PC-3 (cell line): ENCODE measurements around the gene DIAPH3. TPM values are rescaled to one million over a fixed set of nuclear protein-coding genes. Genes with fewer than 3 reads are reported as not detected.

Experiments used
- ATAC-seq: fragments of 200-7000 bp; cut with Tn5 transposase; 2 replicates; pipeline ENCODE4 v1.9.1; 2020; ENCODE audit warnings: mild to moderate bottlenecking, moderate library complexity
- BruUV-seq: library from RNA; stranded (reverse); fragments of 400-500 nt; replicated peaks from 2 replicates; lab custom pipeline; 2021; lab: Mats Ljungman, UMichigan
- CTCF ChIA-PET: fragments of 300-600 bp; sonication (Branson Sonifier 250); formaldehyde crosslinking; loops from one replicate; lab custom pipeline; 2022; ENCODE audit warnings: antibody characterized with exemption; lab: Charles Lee
- POLR2A ChIA-PET: fragments of 300-600 bp; sonication (Branson Sonifier 250); formaldehyde crosslinking; loops from one replicate; lab custom pipeline; 2022; ENCODE audit warnings: antibody characterized with exemption; ENCODE audit not compliant: unreplicated experiment; lab: Charles Lee
- DNase-seq: peaks from one replicate; pipeline ENCODE4 v3.0.0-alpha.2; 2015
- H2AFZ ChIP-seq: fragments of 300-600 bp; sonication (generic); 2 replicates; pipeline ENCODE4 v1.6.0; 2016; ENCODE audit warnings: antibody characterized with exemption, low read length
- H3F3A ChIP-seq: fragments of 300-600 bp; sonication (generic); one replicate; pipeline ENCODE4 v1.6.0; 2017; ENCODE audit warnings: antibody characterized with exemption, low read length, control low read depth, mild to moderate bottlenecking; ENCODE audit not compliant: unreplicated experiment
- H3K27ac ChIP-seq: fragments of 300-600 bp; sonication (generic); 2 replicates; pipeline ENCODE4 v1.5.1; 2016; ENCODE audit warnings: mild to moderate bottlenecking, low read length
- H3K27me3 ChIP-seq: fragments of 300-600 bp; sonication (generic); 2 replicates; pipeline ENCODE4 v1.6.1; 2016; ENCODE audit warnings: low read length, mixed read lengths
- H3K36me3 ChIP-seq: fragments of 300-600 bp; sonication (generic); 2 replicates; pipeline ENCODE4 v1.6.1; 2016; ENCODE audit warnings: low read depth, mixed run types, low read length, mixed read lengths
- H3K4me1 ChIP-seq: fragments of 300-600 bp; sonication (generic); 2 replicates; pipeline ENCODE4 v1.5.1; 2016; ENCODE audit warnings: low read length; ENCODE audit not compliant: insufficient read depth
- H3K4me2 ChIP-seq: fragments of 300-600 bp; sonication (generic); 2 replicates; pipeline ENCODE4 v1.6.0; 2016; ENCODE audit warnings: low read length
- H3K4me3 ChIP-seq: fragments of 300-600 bp; sonication (generic); 2 replicates; pipeline ENCODE4 v1.5.1; 2016; ENCODE audit warnings: mild to moderate bottlenecking, low read length, mixed read lengths
- H3K79me2 ChIP-seq: fragments of 300-600 bp; sonication (generic); 2 replicates; pipeline ENCODE4 v1.6.1; 2017; ENCODE audit warnings: low read length, mixed read lengths
- H3K9ac ChIP-seq: fragments of 300-600 bp; sonication (generic); 2 replicates; pipeline ENCODE4 v1.6.0; 2016; ENCODE audit warnings: mild to moderate bottlenecking, low read length
- H3K9me2 ChIP-seq: fragments of 300-600 bp; sonication (generic); replicated peaks from 2 replicates; pipeline ENCODE4 v1.6.1; 2016; ENCODE audit warnings: mixed run types, low read length, mixed read lengths
- H3K9me3 ChIP-seq: fragments of 300-600 bp; sonication (generic); 2 replicates; pipeline ENCODE4 v1.6.1; 2016; ENCODE audit warnings: low read length, mixed read lengths
- H4K20me1 ChIP-seq: fragments of 300-600 bp; sonication (generic); 2 replicates; pipeline ENCODE4 v1.6.1; 2016; ENCODE audit warnings: low read length, mixed read lengths
- CTCF ChIP-seq: fragments of 300-600 bp; sonication (generic); conservative IDR thresholded peaks from 2 replicates; pipeline ENCODE4 v1.5.1; 2017; ENCODE audit warnings: antibody characterized with exemption, low read depth, mild to moderate bottlenecking, low read length
- EZH2 ChIP-seq: fragments of 300-600 bp; sonication (generic); IDR thresholded peaks from one replicate; pipeline ENCODE4 v1.6.1; 2017; ENCODE audit warnings: antibody characterized with exemption, mild to moderate bottlenecking, low read length; ENCODE audit not compliant: unreplicated experiment
- EZH2phosphoT487 ChIP-seq: fragments of 300-600 bp; sonication (generic); IDR thresholded peaks from 2 replicates; pipeline ENCODE4 v1.6.1; 2018; ENCODE audit warnings: mild to moderate bottlenecking, antibody characterized with exemption, low read length, borderline replicate concordance
- intact Hi-C: fragments of 100-400 bp; cut with micrococcal nuclease; formaldehyde crosslinking; loops from 2 replicates; pipeline ENCODE4 v1.9.0; 2023
- total RNA-seq: library from RNA; depleted of rRNA; stranded (reverse); fragments of >200 nt; gene quantifications from 2 replicates; pipeline ENCODE4 v1.2.3, GENCODE V29; 2014

The DIAPH3 gene
- total RNA-seq, 1 experiment from 2014 or later, result 7.6 TPM

DNA sequence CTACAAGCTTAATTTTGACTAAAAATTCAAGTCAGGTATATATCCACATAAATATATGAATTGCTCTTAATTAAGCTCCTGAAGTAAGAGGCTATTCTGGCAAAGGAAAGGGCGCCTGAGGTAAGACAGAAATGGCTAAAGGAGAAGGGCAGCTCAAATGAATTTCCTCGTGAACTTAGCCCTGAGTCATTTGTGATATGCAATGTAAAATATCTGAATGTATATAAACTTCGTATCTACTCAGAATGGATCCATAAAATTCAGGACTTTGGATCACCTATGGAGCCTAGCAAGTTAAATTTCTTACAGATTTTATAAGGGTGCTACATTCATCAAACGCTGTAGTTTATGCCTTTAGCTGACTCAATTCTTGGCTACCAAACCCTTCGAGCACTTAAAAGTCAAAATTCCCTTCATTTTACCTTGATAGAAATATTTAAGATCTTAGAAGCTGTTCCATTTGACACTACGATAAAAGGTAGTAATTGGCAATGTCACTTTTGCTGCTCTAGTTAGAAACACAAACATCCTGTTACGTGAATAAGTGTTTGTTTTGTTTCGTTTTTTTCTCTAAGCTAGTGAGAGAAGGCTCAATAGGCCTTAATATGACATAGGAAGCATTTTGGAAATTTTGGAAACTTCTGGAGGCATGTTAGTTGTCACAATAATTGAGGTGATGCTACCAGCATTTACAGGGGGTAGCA is 69.2 kb downstream of the DIAPH3 start:
- Histone ChIP-seq H3K27me3 (no peaks in the 10 kb centered on the region), H3K4me2 (no peak overlapping the region), H3K9me3 (no peaks in the 10 kb centered on the region), H4K20me1 (no peaks in the 10 kb centered on the region), H3K79me2 (no peaks in the 10 kb centered on the region), H3K4me1 (no peaks in the 10 kb centered on the region), H2AFZ (no peak overlapping the region), H3K9ac (no peak overlapping the region), H3F3A (no peaks in the 10 kb centered on the region), H3K36me3 (no peaks in the 10 kb centered on the region), H3K4me3 (no peak overlapping the region), H3K9me2 (no peaks in the 10 kb centered on the region), H3K27ac (no peak overlapping the region)
- no peak for TF ChIP-seq CTCF
- TF ChIP-seq EZH2, result no peak
- no peak for TF ChIP-seq EZH2phosphoT487
- intact Hi-C loops, result no loop called here
- DNase-seq, result no peak
- POLR2A ChIA-PET, result interaction anchor here (0.6 kb wide), 1 partner anchor 315 kb away, joined by 3 read pairs; no protein-coding TSS in a partner anchor
- BruUV-seq, result no TSS peak
- CTCF ChIA-PET, result no interaction called here
- ATAC-seq, result no peak

- no peaks in the 10 kb centered on the region for H3K9me2 ChIP-seq
- CTCF ChIA-PET, result no interaction called here
- no peak overlapping the region for H3K4me2 ChIP-seq
- H3K4me3 ChIP-seq, result no peak overlapping the region
- H3K27ac ChIP-seq, result no peak overlapping the region
- TF ChIP-seq EZH2, result no peak
- no peak for TF ChIP-seq EZH2phosphoT487
- TF ChIP-seq CTCF, result no peak
- no peak overlapping the region for H2AFZ ChIP-seq
- ATAC-seq (no peak), DNase-seq (no peak)
- H3K9me3 ChIP-seq, result no peaks in the 10 kb centered on the region
- no peak overlapping the region for H3K9ac ChIP-seq
- no peaks in the 10 kb centered on the region for H3K4me1 ChIP-seq
- H3F3A ChIP-seq, result no peaks in the 10 kb centered on the region
- no peaks in the 10 kb centered on the region for H3K27me3 ChIP-seq
- H4K20me1 ChIP-seq, result no peaks in the 10 kb centered on the region
- intact Hi-C loops, result no loop called here
- no TSS peak for BruUV-seq
- H3K36me3 ChIP-seq, result no peaks in the 10 kb centered on the region
- POLR2A ChIA-PET, result no interaction called here
- H3K79me2 ChIP-seq, result no peaks in the 10 kb centered on the region
Observed at GRCh38 chr13:60093425-60094019, 70.2 kb downstream of the DIAPH3 start.

DNA sequence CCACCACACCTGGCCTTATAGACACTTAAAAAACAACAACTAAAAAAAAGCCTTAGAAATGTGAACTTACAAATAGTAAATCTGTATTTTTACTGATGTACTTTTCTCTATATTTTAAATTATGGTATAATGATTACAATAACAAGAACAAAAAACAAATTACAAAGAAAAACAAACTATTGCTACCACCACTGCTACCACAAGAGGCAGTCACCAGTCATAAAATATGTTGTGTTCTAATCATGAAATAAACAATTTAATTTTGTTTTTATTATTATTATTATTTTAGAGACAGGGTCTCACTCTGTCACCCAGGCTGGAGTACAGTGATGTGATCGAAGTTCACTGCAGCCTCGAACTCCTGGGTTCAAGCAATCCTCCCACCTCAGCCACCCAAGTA is 72.2 kb downstream of the DIAPH3 start:
- Histone ChIP-seq H3K9me2 (no peaks in the 10 kb centered on the region), H3K36me3 (no peaks in the 10 kb centered on the region), H3K4me3 (no peak overlapping the region), H3K27me3 (no peaks in the 10 kb centered on the region), H3K4me2 (no peak overlapping the region), H2AFZ (no peak overlapping the region), H3F3A (no peaks in the 10 kb centered on the region), H3K9ac (no peak overlapping the region), H3K4me1 (no peaks in the 10 kb centered on the region), H3K9me3 (no peaks in the 10 kb centered on the region), H4K20me1 (no peaks in the 10 kb centered on the region), H3K27ac (no peak overlapping the region), H3K79me2 (no peaks in the 10 kb centered on the region)
- no TSS peak for BruUV-seq
- ATAC-seq (no peak), DNase-seq (no peak)
- ChIA-PET POLR2A (no interaction called here), CTCF (no interaction called here)
- TF ChIP-seq EZH2, result no peak
- no peak for TF ChIP-seq CTCF
- TF ChIP-seq EZH2phosphoT487, result no peak
- intact Hi-C loops, result no loop called here
